Suprapubic skin (tissue), 4 donors: Measurements from ENCODE around the gene SLC51B.
"Not testable (repeated sequence)": the region's sequence is repeated elsewhere in the genome, so short reads cannot be mapped to it uniquely, and the experiment has no call there.

ENCODE experiments used
- CTCF ChIP-seq, 2 donors: fragments of 200-600 bp in 1 of 2; fragments of 450-650 bp in 1 of 2; sonication (generic) in 1 of 2; IDR thresholded peaks; one replicate each; pipeline ENCODE4 v1.5.1; 2016 to 2019; ENCODE audit warnings: antibody characterized with exemption in 2 of 2, mild to moderate bottlenecking in 1 of 2, moderate library complexity in 1 of 2
- EP300 ChIP-seq: sonication (generic); formaldehyde crosslinking; IDR thresholded peaks from one replicate; pipeline ENCODE4 v1.6.1; 2017; ENCODE audit warnings: antibody characterized with exemption
- POLR2A ChIP-seq, 2 donors: fragments of 450-650 bp; IDR thresholded peaks; one replicate each; pipeline ENCODE4 v1.6.1; 2017; ENCODE audit warnings: antibody characterized with exemption in 2 of 2, mild to moderate bottlenecking in 2 of 2, moderate library complexity in 2 of 2
- POLR2AphosphoS5 ChIP-seq, 3 donors: sonication (generic); formaldehyde crosslinking; IDR thresholded peaks; one replicate each; pipeline ENCODE4 v1.6.1; 2017; ENCODE audit warnings: antibody characterized with exemption in 3 of 3

- TF ChIP-seq CTCF (IDR thresholded peaks at IDR 0.05); POLR2A (IDR thresholded peaks at IDR 0.05); POLR2AphosphoS5 (IDR thresholded peaks at IDR 0.05); EP300: not testable (repeated sequence)
Measured at GRCh38 chr15:65044218-65044617, 969 bp upstream of the SLC51B start.
